Body of pancreas (tissue), 4 donors: ENCODE data around the gene MED15. TPM values are rescaled to one million over a fixed set of nuclear protein-coding genes. Genes with fewer than 3 reads are reported as not detected.

Experiments
- ATAC-seq: fragments of 150-250 bp; one replicate; pipeline ENCODE4 v1.9.1; 2016
- DNase-seq, 4 donors: peaks; one replicate each; pipeline ENCODE4 v3.0.0-alpha.2; 2019
- H3K27ac ChIP-seq, 4 donors: fragments of 200-600 bp; sonication (generic); 1 replicate in 3 of 4; 2 replicates in 1 of 4; pipeline versions ENCODE4 v1.5.1 to v1.6.1; 2016 to 2019; ENCODE audit warnings: mild to moderate bottlenecking in 1 of 4, mixed read lengths in 1 of 4, moderate library complexity in 1 of 4
- H3K27me3 ChIP-seq, 2 donors: fragments of 200-600 bp; sonication (generic); one replicate each; pipeline ENCODE4 v1.6.0; 2016; ENCODE audit warnings: mild to moderate bottlenecking in 1 of 2
- H3K36me3 ChIP-seq, 2 donors: fragments of 200-600 bp; sonication (generic); replicated peaks in 1 of 2; 2 replicates each; pipeline ENCODE4 v1.5.1; 2016; ENCODE audit warnings: low read depth in 2 of 2; ENCODE audit not compliant: insufficient read depth in 1 of 2
- H3K4me1 ChIP-seq: fragments of 200-600 bp; sonication (generic); one replicate; pipeline ENCODE4 v1.6.0; 2016
- H3K4me3 ChIP-seq, 2 donors: fragments of 200-600 bp; sonication (generic); 1 replicate in 1 of 2; 2 replicates in 1 of 2; pipeline ENCODE4 v1.5.1; 2016 to 2019
- H3K9me3 ChIP-seq, 3 donors: fragments of 200-600 bp; sonication (generic); 1 replicate in 2 of 3; 2 replicates in 1 of 3; pipeline ENCODE4 v1.5.1; 2016
- POLR2A ChIP-seq, 3 donors: fragments of 450-650 bp; IDR thresholded peaks; one replicate each; pipeline ENCODE4 v1.6.1; 2016; ENCODE audit warnings: antibody characterized with exemption in 3 of 3, mild to moderate bottlenecking in 2 of 3
- WGBS, 2 donors: methylation state at CpG; one replicate each; pipeline ENCODE4 v1.1.5; 2017; 5-methylcytosine and 5-hydroxymethylcytosine counted together
- intact Hi-C: fragments of 100-400 bp; cut with DNase I; formaldehyde crosslinking; loops from one replicate; pipeline ENCODE4 v1.15.1; 2023
- total RNA-seq, 2 donors: library from RNA; depleted of rRNA; stranded (reverse); fragments of >200 nt; gene quantifications; one replicate each; pipeline ENCODE4 v1.1.0, GENCODE V29; 2016
- TF ChIP-seq, protein P1 (sequence below), 7 experiments: fragments of 450-650 bp in 4 of 7; fragments of 200-600 bp in 3 of 7; sonication (generic) in 3 of 7; IDR thresholded peaks; one replicate each; pipeline ENCODE4 v1.5.1; 2016 to 2019; ENCODE audit warnings: antibody characterized with exemption in 7 of 7

The MED15 gene
- total RNA-seq, 2 donors from 2014 or later = 31.6 to 36.9 TPM

DNA sequence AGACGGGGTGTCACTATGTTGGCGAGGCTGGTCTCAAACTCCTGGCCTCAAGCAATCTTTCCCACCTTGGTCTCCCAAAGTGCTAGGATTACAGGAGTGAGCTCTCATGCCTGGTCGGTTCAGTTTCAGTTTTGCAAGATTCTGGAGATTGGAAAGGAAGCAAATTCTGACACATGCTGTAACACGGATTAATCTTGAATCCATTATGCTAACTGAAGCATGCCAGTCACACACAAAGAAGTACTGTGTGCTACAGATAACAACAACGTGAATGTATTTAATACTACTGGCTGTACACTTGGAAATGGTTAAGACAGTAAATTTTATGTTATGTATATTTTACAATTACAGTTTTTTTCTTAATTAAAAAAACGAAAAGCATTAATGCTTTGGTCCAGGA, 107.6 kb downstream of the MED15 start:
- no peak overlapping the region for H3K27ac ChIP-seq
- no peaks in the 10 kb centered on the region for H3K4me1 ChIP-seq
- no peaks in the 10 kb centered on the region for H3K9me3 ChIP-seq
- intact Hi-C loops = no loop called here
- no peaks in the 10 kb centered on the region for H3K36me3 ChIP-seq
- H3K27me3 ChIP-seq = no peaks in the 10 kb centered on the region
- H3K4me3 ChIP-seq = no peak overlapping the region
- no peak for ATAC-seq
- WGBS, 2 donors = 33 to 38% methylated on average over 6 of the region's 6 CpGs
- DNase-seq = no peak
- TF ChIP-seq, protein P1, sequence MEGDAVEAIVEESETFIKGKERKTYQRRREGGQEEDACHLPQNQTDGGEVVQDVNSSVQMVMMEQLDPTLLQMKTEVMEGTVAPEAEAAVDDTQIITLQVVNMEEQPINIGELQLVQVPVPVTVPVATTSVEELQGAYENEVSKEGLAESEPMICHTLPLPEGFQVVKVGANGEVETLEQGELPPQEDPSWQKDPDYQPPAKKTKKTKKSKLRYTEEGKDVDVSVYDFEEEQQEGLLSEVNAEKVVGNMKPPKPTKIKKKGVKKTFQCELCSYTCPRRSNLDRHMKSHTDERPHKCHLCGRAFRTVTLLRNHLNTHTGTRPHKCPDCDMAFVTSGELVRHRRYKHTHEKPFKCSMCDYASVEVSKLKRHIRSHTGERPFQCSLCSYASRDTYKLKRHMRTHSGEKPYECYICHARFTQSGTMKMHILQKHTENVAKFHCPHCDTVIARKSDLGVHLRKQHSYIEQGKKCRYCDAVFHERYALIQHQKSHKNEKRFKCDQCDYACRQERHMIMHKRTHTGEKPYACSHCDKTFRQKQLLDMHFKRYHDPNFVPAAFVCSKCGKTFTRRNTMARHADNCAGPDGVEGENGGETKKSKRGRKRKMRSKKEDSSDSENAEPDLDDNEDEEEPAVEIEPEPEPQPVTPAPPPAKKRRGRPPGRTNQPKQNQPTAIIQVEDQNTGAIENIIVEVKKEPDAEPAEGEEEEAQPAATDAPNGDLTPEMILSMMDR (IDR thresholded peaks at IDR 0.05) = no peak
- no peak for TF ChIP-seq POLR2A (IDR thresholded peaks at IDR 0.05)

DNA sequence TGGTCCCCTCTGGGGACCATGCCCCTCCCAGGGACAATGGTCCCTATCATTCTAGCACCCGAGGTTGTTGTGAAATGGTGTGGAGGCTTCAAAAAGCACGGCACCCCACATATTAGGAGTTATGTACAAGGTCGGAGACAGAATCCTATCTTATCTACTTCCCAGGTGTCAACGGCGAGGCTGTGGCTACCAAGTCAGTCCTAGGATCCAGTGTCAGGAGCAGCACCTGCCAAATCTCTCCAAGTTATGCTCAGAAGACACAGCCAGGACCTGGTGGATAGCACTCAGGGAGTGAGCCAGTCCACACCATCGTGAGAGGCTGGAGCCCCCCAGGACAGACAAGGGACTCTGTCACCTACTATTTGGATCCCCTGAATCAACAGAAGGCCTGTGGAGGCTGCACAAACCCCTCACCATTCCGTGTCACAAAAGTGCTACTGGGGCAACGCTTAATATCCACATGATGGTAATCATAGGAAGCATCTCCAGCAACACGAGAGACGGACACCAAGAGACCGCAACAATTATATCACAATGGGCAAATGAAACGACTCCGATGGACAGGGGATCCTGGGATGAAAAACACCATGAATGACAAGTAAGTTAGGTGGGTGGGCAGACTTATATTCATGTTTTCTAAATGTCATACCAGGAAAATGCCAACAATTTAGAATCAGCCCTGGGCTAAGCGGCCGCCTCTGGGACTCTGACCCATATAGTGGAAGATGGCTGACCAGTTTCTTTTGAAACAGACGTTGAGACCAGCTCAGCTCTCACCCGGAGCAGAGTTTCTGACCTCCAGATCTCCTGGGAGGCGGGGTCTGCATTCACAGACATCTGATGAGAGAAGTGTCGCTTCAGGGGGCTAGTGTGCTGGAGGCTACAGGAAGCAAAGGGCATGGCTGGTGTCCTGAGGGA, 108.4 kb downstream of the MED15 start:
- 64% methylated on average over 18 to 19 of the region's 19 CpGs for WGBS, 2 donors
- no peak for ATAC-seq
- no peak for DNase-seq
- Histone ChIP-seq H3K4me1 (no peaks in the 10 kb centered on the region), H3K9me3 (no peaks in the 10 kb centered on the region), H3K27ac (no peak overlapping the region), H3K4me3 (no peak overlapping the region), H3K36me3 (no peaks in the 10 kb centered on the region), H3K27me3 (no peaks in the 10 kb centered on the region)
- intact Hi-C loops = no loop called here
- TF ChIP-seq, protein P1 (IDR thresholded peaks at IDR 0.05) = no peak
- TF ChIP-seq POLR2A (IDR thresholded peaks at IDR 0.05) = no peak

DNA sequence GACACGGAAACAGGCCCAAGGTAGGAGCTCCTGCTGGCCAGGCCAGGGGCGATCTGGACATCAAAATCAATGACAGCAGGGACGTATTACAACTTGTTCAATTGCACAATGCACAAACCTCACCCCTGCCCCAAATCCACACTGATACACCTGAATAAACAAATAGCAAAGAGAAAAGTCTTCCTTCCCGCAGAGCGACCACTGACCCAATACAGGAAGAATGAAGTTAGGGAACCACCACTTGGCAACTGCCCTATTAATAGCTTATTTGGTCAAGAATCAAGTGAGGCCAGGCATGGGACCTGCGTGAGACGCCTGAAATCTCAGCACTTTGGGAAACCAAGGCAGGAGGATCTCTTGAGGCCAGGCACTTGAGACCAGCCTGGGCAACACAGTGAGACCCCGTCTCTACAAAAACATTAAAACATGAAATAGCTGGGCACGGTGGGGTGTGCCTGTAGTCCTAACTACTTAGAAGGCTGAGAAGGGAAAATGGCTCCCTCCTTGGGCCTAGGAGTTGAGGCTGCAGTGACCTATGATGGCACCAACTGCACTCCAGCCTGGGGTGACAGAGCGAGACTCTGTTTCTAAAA, 109.1 kb downstream of the MED15 start:
- no peak for ATAC-seq
- no peak overlapping the region for H3K27ac ChIP-seq
- no peaks in the 10 kb centered on the region for H3K9me3 ChIP-seq
- intact Hi-C loops = no loop called here
- no peak overlapping the region for H3K4me3 ChIP-seq
- no peak for TF ChIP-seq POLR2A (IDR thresholded peaks at IDR 0.05)
- TF ChIP-seq, protein P1 (IDR thresholded peaks at IDR 0.05) = no peak
- H3K36me3 ChIP-seq = no peaks in the 10 kb centered on the region
- 82 to 83% methylated on average over 9 to 10 of the region's 10 CpGs for WGBS, 2 donors
- no peaks in the 10 kb centered on the region for H3K27me3 ChIP-seq
- no peak for DNase-seq
- no peaks in the 10 kb centered on the region for H3K4me1 ChIP-seq

DNA sequence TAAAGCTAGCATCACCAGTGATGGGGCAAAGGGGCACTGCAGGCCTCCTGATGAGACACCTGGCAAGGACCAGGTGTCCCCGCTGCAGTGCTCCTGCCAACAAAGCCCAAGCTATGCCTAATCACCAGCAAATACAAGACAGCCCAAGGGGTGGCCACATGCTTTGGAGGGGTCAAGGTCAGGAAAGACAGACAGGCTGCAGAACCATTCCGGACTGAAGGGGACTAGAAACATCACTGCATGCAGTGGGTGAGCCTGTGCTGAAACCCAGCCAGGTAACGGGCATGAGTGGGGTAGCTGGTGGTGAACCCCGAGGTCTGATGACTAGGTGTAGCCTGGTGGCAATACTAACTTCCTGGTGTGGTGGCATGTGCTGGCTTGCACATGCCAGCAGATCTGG, 111.1 kb downstream of the MED15 start:
- DNase-seq = no peak
- H3K4me1 ChIP-seq = no peaks in the 10 kb centered on the region
- no peaks in the 10 kb centered on the region for H3K27me3 ChIP-seq
- TF ChIP-seq POLR2A (IDR thresholded peaks at IDR 0.05) = no peak
- TF ChIP-seq, protein P1 (IDR thresholded peaks at IDR 0.05) = no peak
- 86% methylated on average over 4 of the region's 4 CpGs; no CpG with 5 or more reads in 1 of the 2 donors for WGBS, 2 donors
- intact Hi-C loops = no loop called here
- H3K36me3 ChIP-seq = no peaks in the 10 kb centered on the region
- H3K4me3 ChIP-seq = no peak overlapping the region
- ATAC-seq = no peak
- no peaks in the 10 kb centered on the region for H3K9me3 ChIP-seq
- no peak overlapping the region for H3K27ac ChIP-seq
